H1 (cell line): ENCODE results near the gene R3HDM2. TPM values are rescaled to one million over a fixed set of nuclear protein-coding genes. Genes with fewer than 3 reads are reported as not detected.
A peak's percentile ranks its signal among the peaks of the same experiment; 100 is the strongest.

Experiments
- CTCF ChIA-PET: fragments of 300-600 bp; sonication (Branson Sonifier 250); formaldehyde crosslinking; loops from one replicate; lab custom pipeline; 2021; ENCODE audit not compliant: partially characterized antibody; lab: Charles Lee
- POLR2A ChIA-PET: fragments of 300-600 bp; sonication (Branson Sonifier 250); formaldehyde crosslinking; loops from one replicate; lab custom pipeline; 2021; ENCODE audit warnings: inconsistent platforms; ENCODE audit not compliant: partially characterized antibody; lab: Charles Lee
- DNase-seq, 2 experiments: peaks; one replicate each; pipeline versions ENCODE4 v3.0.0 to v3.0.0-alpha.2; 2010 to 2022; ENCODE audit warnings: low spot score in 2 of 2, low read depth in 1 of 2, mixed read lengths in 1 of 2
- FAIRE-seq: peaks from 2 replicates; lab custom pipeline; 2011; peaks lifted over from hg19 to GRCh38; lab: Jason Lieb, UNC
- H2AFZ ChIP-seq: 2 replicates; pipeline ENCODE4 v1.8.1; 2012; ENCODE audit warnings: low read length, inconsistent platforms
- H2AK5ac ChIP-seq: 2 replicates; pipeline ENCODE4 v1.6.1; 2013; ENCODE audit warnings: low read depth, low read length
- H2BK120ac ChIP-seq: replicated peaks from 2 replicates; pipeline ENCODE3; 2013; ENCODE audit warnings: low read depth, low read length, inconsistent platforms
- H2BK12ac ChIP-seq: 2 replicates; pipeline ENCODE4 v1.6.1; 2013; ENCODE audit warnings: low read depth, low read length
- H2BK15ac ChIP-seq: 2 replicates; pipeline ENCODE4 v1.6.1; 2013; ENCODE audit warnings: low read length
- H2BK20ac ChIP-seq: 2 replicates; pipeline ENCODE4 v1.6.1; 2013; ENCODE audit warnings: low read length
- H2BK5ac ChIP-seq: 2 replicates; pipeline ENCODE4 v1.6.1; 2013; ENCODE audit warnings: low read depth, low read length
- H3K14ac ChIP-seq: 2 replicates; pipeline ENCODE4 v1.6.1; 2013; ENCODE audit warnings: inconsistent platforms; ENCODE audit not compliant: insufficient read length
- H3K18ac ChIP-seq: 2 replicates; pipeline ENCODE4 v1.6.1; 2013; ENCODE audit warnings: low read length; ENCODE audit errors: extremely low read depth
- H3K23ac ChIP-seq: 2 replicates; pipeline ENCODE4 v1.6.1; 2013; ENCODE audit warnings: inconsistent platforms; ENCODE audit not compliant: insufficient read length
- H3K23me2 ChIP-seq: 2 replicates; pipeline ENCODE4 v1.6.1; 2013; ENCODE audit warnings: low read depth, low read length
- H3K27ac ChIP-seq: 2 replicates; pipeline ENCODE4 v1.6.1; 2011; ENCODE audit warnings: low read depth, low read length, inconsistent platforms
- H3K27me3 ChIP-seq, 4 experiments: replicated peaks in 1 of 4; 1 replicate in 1 of 4; 2 replicates in 3 of 4; pipeline versions ENCODE4 v1.6.1 to v1.8.1; 2011 to 2013; ENCODE audit warnings: low read length in 3 of 4, mild to moderate bottlenecking in 3 of 4, inconsistent platforms in 2 of 4, mixed read lengths in 2 of 4, moderate library complexity in 1 of 4; ENCODE audit not compliant: control insufficient read depth in 3 of 4, insufficient read depth in 3 of 4; ENCODE audit errors: extremely low read depth in 1 of 4
- H3K36me3 ChIP-seq, 4 experiments: 2 replicates each; pipeline versions ENCODE4 v1.6.1 to v1.8.1; 2011 to 2013; ENCODE audit warnings: mild to moderate bottlenecking in 4 of 4, low read length in 3 of 4, moderate library complexity in 2 of 4, control low read depth in 1 of 4, inconsistent platforms in 1 of 4; ENCODE audit not compliant: insufficient read depth in 4 of 4, control insufficient read depth in 2 of 4
- H3K4ac ChIP-seq: replicated peaks from 2 replicates; pipeline ENCODE3; 2013; ENCODE audit warnings: low read length, low read depth, mixed read lengths, inconsistent platforms; ENCODE audit not compliant: insufficient read length
- H3K4me1 ChIP-seq, 4 experiments: replicated peaks in 1 of 4; 1 replicate in 1 of 4; 2 replicates in 3 of 4; pipeline versions ENCODE4 v1.6.1 to v1.8.1; 2011 to 2013; ENCODE audit warnings: low read length in 3 of 4, inconsistent platforms in 2 of 4, mixed read lengths in 1 of 4; ENCODE audit not compliant: insufficient read depth in 4 of 4, control insufficient read depth in 3 of 4
- H3K4me2 ChIP-seq, 2 experiments: 2 replicates each; pipeline versions ENCODE4 v1.6.1 to v1.8.1; 2011 to 2013; ENCODE audit warnings: low read depth in 2 of 2, low read length in 2 of 2, control low read depth in 1 of 2, inconsistent platforms in 1 of 2, mild to moderate bottlenecking in 1 of 2; ENCODE audit not compliant: insufficient read depth in 1 of 2
- H3K4me3 ChIP-seq, 4 experiments: fragments of 200-600, 300-600 bp in 1 of 4; sonication (generic), shearing (Covaris generic), sonication (Bioruptor Twin) in 1 of 4; 2 replicates each; pipeline versions ENCODE4 v1.5.1 to v1.8.1; 2011 to 2016; ENCODE audit warnings: low read length in 4 of 4, low read depth in 3 of 4, control low read depth in 2 of 4, inconsistent platforms in 2 of 4, mild to moderate bottlenecking in 2 of 4, mixed read lengths in 1 of 4, moderate library complexity in 1 of 4; ENCODE audit not compliant: insufficient read depth in 2 of 4; ENCODE audit errors: extremely low read depth in 1 of 4
- H3K56ac ChIP-seq: replicated peaks from 2 replicates; pipeline ENCODE3; 2013; ENCODE audit warnings: low read depth, mild to moderate bottlenecking, mixed read lengths, low read length, inconsistent platforms; ENCODE audit not compliant: insufficient read length
- H3K79me1 ChIP-seq: 2 replicates; pipeline ENCODE4 v1.6.1; 2013; ENCODE audit warnings: low read depth, low read length, control low read depth
- H3K79me2 ChIP-seq, 2 experiments: 2 replicates each; pipeline versions ENCODE4 v1.6.1 to v1.8.1; 2012 to 2013; ENCODE audit warnings: low read length in 2 of 2, mild to moderate bottlenecking in 2 of 2, inconsistent platforms in 1 of 2; ENCODE audit not compliant: insufficient read depth in 2 of 2, control insufficient read depth in 1 of 2
- H3K9ac ChIP-seq, 4 experiments: replicated peaks in 1 of 4; 1 replicate in 1 of 4; 2 replicates in 3 of 4; pipeline versions ENCODE4 v1.6.1 to v1.8.1; 2011 to 2013; ENCODE audit warnings: low read depth in 3 of 4, low read length in 3 of 4, control low read depth in 2 of 4, mild to moderate bottlenecking in 2 of 4, moderate library complexity in 2 of 4, inconsistent platforms in 1 of 4; ENCODE audit errors: extremely low read depth in 1 of 4
- H3K9me3 ChIP-seq, 2 experiments: 2 replicates each; pipeline versions ENCODE4 v1.6.1 to v1.8.1; 2012 to 2013; ENCODE audit warnings: mild to moderate bottlenecking in 2 of 2, moderate library complexity in 2 of 2, control low read depth in 1 of 2, inconsistent platforms in 1 of 2, low read depth in 1 of 2, low read length in 1 of 2, mixed read lengths in 1 of 2; ENCODE audit not compliant: insufficient read depth in 2 of 2
- H4K20me1 ChIP-seq, 2 experiments: replicated peaks in 1 of 2; 2 replicates each; pipeline versions ENCODE3 to v1.8.1; 2011 to 2013; ENCODE audit warnings: inconsistent platforms in 2 of 2, low read length in 2 of 2, mild to moderate bottlenecking in 1 of 2; ENCODE audit not compliant: insufficient read depth in 2 of 2, control insufficient read depth in 1 of 2
- H4K5ac ChIP-seq: 2 replicates; pipeline ENCODE4 v1.6.1; 2013; ENCODE audit warnings: low read length, low read depth, mixed read lengths, inconsistent platforms; ENCODE audit not compliant: insufficient read length
- H4K8ac ChIP-seq: 2 replicates; pipeline ENCODE4 v1.8.0; 2013; ENCODE audit warnings: mild to moderate bottlenecking, moderate library complexity, low read length, inconsistent platforms; ENCODE audit not compliant: insufficient read depth; ENCODE audit errors: extremely low read depth
- H4K91ac ChIP-seq: replicated peaks from 2 replicates; pipeline ENCODE3; 2013; ENCODE audit warnings: low read length, mixed read lengths, inconsistent platforms; ENCODE audit not compliant: insufficient read length
- ASH2L ChIP-seq: fragments of 200-600, 300-600 bp; sonication (generic); IDR thresholded peaks from one replicate; pipeline ENCODE4 v1.7.1; 2017; ENCODE audit warnings: low read length
- EZH2 ChIP-seq: fragments of 200-600 bp; sonication (generic); IDR thresholded peaks from 2 replicates; pipeline ENCODE4 v1.7.1; 2012; ENCODE audit warnings: low read depth, mild to moderate bottlenecking, moderate library complexity, low read length, inconsistent platforms; ENCODE audit not compliant: severe bottlenecking
- SAP30 ChIP-seq: fragments of 300-600 bp; sonication (generic); IDR thresholded peaks from 2 replicates; pipeline ENCODE4 v1.7.1; 2012; ENCODE audit warnings: low read length, moderate library complexity, mild to moderate bottlenecking, inconsistent platforms; ENCODE audit not compliant: insufficient read depth, insufficient replicate concordance
- SUZ12 ChIP-seq: fragments of 200-600 bp; sonication (generic); IDR thresholded peaks from 2 replicates; pipeline ENCODE4 v1.6.1; 2012; ENCODE audit warnings: mild to moderate bottlenecking, inconsistent platforms, low read length, moderate library complexity, mixed read lengths
- WGBS, 2 experiments: shearing (Covaris generic) in 1 of 2; methylation state at CpG; one replicate each; pipeline versions ENCODE4 v1.1.6 to v1.1.7; 2013 to 2015; ENCODE audit warnings: low lambda C conversion rate in 2 of 2, mixed read lengths in 2 of 2, inconsistent platforms in 1 of 2, low coverage in 1 of 2, missing lambda C conversion rate in 1 of 2; ENCODE audit not compliant: insufficient replicate concordance in 2 of 2, insufficient coverage in 1 of 2, insufficient read length in 1 of 2; ENCODE audit errors: extremely low coverage in 1 of 2, missing lambda C conversion rate in 1 of 2; 5-methylcytosine and 5-hydroxymethylcytosine counted together
- polyA plus RNA-seq, 7 experiments: library from polyadenylated mRNA; depleted of rRNA in 3 of 7; stranded (reverse) in 5 of 7; unstranded in 2 of 7; fragments of >200 nt in 5 of 7; fragments of 200-250 nt in 2 of 7; gene quantifications; 1 replicate in 5 of 7; 2 replicates in 1 of 7; 4 replicates in 1 of 7; pipeline versions ENCODE4 v1.2.1 to v1.2.3, GENCODE V29; 2011 to 2013; ENCODE audit warnings: missing spikeins in 2 of 7, mixed read lengths in 2 of 7
- total RNA-seq: library from RNA; stranded (reverse); fragmentation: NEBNext Ultra II Directional; extraction: Animal tissue kit (Norgen Biotek cat#: 25700); gene quantifications from 2 replicates; pipeline ENCODE4 v1.2.1, GENCODE V29; 2021

R3HDM2 gene
- total and polyA plus RNA-seq, 2 of the 8 experiments (the other 6 are each of a cell fraction or from before 2014, with no cell fraction given), result 25.6 to 27.0 TPM

GRCh38 chr12:57219205-57219992, 211.4 kb downstream of the R3HDM2 start:
- Histone ChIP-seq H4K91ac (no peak overlapping the region), H3K4ac (peak overlapping the region; percentile 47), H2BK15ac (peak overlapping the region; percentile 20; the same call in 1 of the 2 replicates), H2BK120ac (no peak overlapping the region), H3K23me2 (peaks cover 7% of the 10 kb centered on the region; the same call in 1 of the 2 replicates), H2BK5ac (no peak overlapping the region), H3K14ac (no peak overlapping the region), H2AFZ (no peak overlapping the region), H4K8ac (no peak overlapping the region), H3K9ac (no peak overlapping the region), H3K4me3 (peak overlapping the region; percentile 7 to 46 (median 20); a peak in 3 of 8 replicates), H3K56ac (no peak overlapping the region), H3K79me2 (no peaks in the 10 kb centered on the region), H4K20me1 (peaks cover 16 to 41% of the 10 kb centered on the region in 2 experiments), H3K79me1 (no peaks in the 10 kb centered on the region), H4K5ac (no peak overlapping the region), H2BK12ac (peak overlapping the region; percentile 14; the same call in 1 of the 2 replicates), H3K36me3 (no peaks in the 10 kb centered on the region), H2AK5ac (peak overlapping the region; percentile 26; the same call in 1 of the 2 replicates), H3K4me1 (peaks cover 0 to 51% (median 39%) of the 10 kb centered on the region in 4 experiments; a peak in 6 of 7 replicates), H3K27me3 (peaks cover 88 to 98% (median 98%) of the 10 kb centered on the region in 4 experiments), H3K23ac (no peak overlapping the region), H3K9me3 (no peaks in the 10 kb centered on the region), H3K27ac (no peak overlapping the region), H3K18ac (peak overlapping the region; percentile 32), H3K4me2 (peak overlapping the region; percentile 58 to 71), H2BK20ac (no peak overlapping the region)
- CTCF ChIA-PET, result interaction anchor here (0.6 to 10.1 kb wide), 6 partner anchors 8 to 1069 kb away, joined by 3 to 726 read pairs (median 3); partner anchors contain the start of genes SHMT2 and STAC3
- POLR2A ChIA-PET, result interaction anchor here (0.6 to 8.8 kb wide), 4 partner anchors 8 to 46 kb away, joined by 3 to 686 read pairs (median 3); partner anchors contain the start of gene SHMT2
- WGBS, 2 experiments, result 18% methylated on average over 14 of the region's 14 CpGs; no CpG with 5 or more reads in 1 of the 2 experiments
- FAIRE-seq (no peak), DNase-seq (peak in 1 of 2 experiments; percentile 49)
- TF ChIP-seq EZH2 (peak; percentile 78), ASH2L (peak; percentile 5), SAP30 (no peak), SUZ12 (peak; percentile 76; the same call in 1 of the 2 replicates)
